ENCODE data around the gene NR2C2.
A peak's percentile ranks its signal among the peaks of the same experiment; 100 is the strongest.

NR2C2 gene

DNA sequence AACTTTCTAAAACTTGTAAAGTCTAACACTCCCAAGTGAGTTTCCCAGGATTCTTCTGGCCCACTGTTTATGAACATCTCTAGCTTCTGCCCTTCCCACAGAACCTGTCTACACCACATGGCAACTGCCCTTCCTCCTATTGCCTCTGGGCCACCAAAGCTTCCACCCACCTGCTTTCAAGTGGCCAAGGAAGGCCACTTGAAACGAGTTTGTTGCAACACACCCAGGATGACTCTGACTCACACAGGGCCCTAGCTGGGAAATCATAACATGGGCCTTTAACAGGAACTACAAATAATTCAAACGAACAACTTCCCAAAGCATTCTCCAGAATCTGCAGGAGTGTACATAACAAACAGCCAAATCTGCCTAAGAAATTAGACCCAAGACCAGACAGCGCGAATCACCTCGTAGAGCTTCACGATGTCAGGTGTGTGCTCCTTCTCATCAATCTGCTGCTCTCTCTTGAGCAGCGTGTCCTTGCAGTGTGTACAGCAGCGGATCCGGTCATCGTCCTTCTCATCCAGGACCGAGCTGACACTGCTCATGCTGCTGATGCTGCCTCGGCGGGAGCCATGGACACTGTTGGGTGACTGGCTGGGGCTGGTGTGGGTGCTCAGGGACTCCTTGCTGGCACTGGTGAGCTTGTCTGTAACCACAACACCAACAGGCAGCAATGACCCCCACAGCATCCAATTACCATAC, 134.7 kb downstream of the NR2C2 start:
- H3K4me3 ChIP-seq (ENCODE audit: low read length) = no peak overlapping the region

DNA sequence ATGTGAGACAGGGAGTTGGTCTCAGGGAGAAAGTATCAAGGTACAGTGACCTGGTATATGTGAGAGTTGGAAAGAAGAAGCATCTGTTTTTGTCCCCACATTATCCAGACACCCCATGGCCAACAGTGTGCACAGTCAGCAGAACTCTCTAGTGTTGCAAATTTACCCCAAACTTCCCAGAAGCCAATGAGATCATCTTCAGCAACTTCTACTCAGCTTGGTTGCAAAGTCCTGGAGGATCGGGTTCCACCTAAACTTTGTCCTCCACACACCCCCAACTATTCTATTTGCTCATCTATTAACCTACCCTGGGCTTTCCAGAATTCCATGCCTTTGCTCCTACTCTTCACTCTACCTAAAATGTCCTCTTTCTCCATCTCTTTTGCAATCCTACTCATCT, 135.9 kb downstream of the NR2C2 start:
- no peak for DNase-seq (ENCODE audit: low read depth, low spot score)

More for the DNA sequence above, 134.7 kb downstream of the NR2C2 start:
- DNase-seq (ENCODE audit: low read depth, low spot score) = no peak

DNA sequence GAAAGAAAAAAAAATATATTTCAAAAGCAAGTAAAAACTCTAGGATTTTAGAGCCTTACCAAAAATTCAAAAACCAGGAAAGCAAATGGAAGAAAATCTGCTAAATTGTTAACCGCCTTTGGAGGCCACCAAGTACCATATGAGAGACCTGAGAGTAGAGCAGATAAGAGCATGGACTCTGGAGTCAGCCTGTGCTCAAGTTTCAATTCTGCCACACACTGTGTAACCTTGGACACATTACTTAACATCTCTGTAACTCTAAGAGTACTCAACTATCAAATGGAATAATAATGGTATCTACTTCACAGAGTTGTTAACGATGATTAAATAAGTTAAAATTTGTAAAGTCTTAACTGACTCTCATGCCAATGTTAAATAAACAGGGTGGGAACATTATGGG, 138.9 kb downstream of the NR2C2 start:
- H3K4me3 ChIP-seq (ENCODE audit: low read length) = no peak overlapping the region
- DNase-seq (ENCODE audit: low read depth, low spot score) = no peak

More for the DNA sequence above, 135.9 kb downstream of the NR2C2 start:
- H3K4me3 ChIP-seq (ENCODE audit: low read length) = no peak overlapping the region

DNA sequence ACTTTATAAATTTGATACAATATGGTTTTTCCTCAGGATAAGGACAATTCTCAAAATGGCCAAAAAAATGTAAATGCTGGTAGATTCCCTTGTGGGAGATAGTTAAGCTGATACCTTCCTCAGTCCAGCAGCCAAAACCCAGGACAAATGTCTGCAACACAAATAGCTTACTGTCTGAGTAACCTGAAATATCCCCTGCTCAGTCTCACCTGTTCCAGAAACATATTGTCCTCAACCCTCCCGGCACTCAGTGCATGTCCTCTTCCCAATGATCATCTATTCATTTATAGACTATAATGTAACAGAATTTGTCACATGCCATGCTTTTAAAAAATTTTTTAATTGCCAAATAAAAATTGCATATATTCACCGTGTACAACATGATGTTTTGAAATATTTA, 139.3 kb downstream of the NR2C2 start:
- no peak overlapping the region for H3K4me3 ChIP-seq (ENCODE audit: low read length)
- DNase-seq (ENCODE audit: low read depth, low spot score) = no peak

DNA sequence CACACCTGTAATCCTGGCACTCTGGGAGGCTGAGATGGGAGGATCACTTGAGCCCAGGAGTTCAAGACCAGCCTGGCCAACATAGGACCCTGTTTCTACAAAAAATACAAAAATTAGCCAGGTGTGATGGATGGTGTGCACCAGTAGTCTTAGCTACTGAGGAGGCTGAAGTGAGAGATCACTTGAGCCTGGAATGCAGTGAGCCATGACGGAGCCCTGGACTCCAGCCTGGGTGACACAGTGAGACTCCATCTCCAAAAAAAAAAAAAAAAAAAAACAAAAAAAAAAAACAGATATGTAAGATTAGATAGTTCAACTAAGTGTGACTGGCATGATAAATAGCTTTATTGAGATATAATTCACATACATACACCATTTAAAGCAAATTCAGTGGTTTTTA, 141.8 kb downstream of the NR2C2 start:
- H3K4me3 ChIP-seq (ENCODE audit: low read length) = no peak overlapping the region
- DNase-seq (ENCODE audit: low read depth, low spot score) = no peak

DNA sequence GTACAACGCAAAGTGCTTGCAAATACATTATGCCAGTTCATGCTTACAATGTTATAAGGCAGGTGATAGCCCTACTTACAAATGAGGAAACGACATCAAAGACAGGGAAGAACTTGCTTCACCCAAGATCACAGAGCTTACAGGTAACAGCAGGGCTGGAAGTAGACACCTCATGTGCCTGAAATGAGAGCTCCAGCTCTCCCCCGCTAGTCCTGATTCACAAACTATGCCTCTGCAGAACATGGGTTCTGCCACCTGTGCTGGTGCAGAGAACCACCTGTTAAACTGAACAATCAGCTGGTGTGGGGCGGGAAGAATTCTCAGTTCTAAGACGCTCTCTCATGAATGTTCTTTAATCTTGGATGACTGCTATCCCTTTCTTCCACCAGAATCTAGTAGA, 144.2 kb downstream of the NR2C2 start:
- no peak for DNase-seq (ENCODE audit: low read depth, low spot score)
- no peak overlapping the region for H3K4me3 ChIP-seq (ENCODE audit: low read length)

DNA sequence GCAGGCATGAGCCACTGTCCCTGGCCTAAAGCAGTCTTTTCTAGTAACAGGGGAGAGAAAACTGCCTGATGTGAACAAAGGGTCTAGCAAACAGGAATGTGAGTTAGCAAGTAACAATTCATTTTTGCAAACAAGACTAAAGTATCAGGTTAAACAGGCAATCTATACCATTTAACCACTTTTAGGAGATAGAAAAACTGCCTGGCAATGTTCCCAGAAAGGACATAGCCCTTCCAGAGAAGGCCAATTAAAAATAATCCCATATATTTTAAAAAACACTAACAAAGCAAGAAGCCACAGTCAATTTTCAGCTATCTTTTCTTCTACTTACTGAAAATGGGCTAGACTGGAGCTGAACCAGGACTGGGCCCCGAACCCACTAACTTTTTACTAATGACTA, 145.3 kb downstream of the NR2C2 start:
- no peak for DNase-seq (ENCODE audit: low read depth, low spot score)
- no peak overlapping the region for H3K4me3 ChIP-seq (ENCODE audit: low read length)

DNA sequence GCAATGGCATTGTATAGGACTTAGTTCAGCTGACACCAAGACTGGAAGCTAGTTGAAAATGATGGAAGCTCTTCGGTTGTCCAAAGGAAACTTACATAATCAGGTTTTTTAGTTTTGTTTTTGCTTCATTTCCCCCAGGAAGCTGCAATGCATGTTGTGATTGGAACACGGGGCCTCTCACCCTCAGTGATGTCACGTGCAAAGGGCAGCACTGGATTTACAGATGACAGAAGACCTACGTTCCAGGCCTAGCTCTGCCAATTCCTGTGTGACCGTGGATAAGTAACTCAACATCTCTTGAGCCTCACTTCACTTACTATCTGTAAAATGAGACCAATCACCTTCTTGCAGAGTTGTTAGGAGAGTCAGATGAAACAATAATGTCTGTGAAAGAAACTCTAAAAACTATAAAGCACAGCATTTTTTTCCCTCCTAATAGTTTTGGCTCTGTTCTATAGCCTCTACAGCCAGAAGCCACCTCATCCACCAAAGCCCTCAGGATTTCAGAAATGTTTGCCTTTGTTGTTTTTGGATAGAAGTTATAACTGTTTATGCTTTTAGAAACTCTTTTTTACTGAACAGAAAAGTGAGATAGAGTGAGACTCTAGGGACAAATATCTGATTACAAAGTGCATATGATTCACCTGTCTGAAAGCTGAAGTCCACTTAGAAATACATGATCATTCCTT, 146.9 kb downstream of the NR2C2 start:
- no peak overlapping the region for H3K4me3 ChIP-seq (ENCODE audit: low read length)
- no peak for DNase-seq (ENCODE audit: low read depth, low spot score)

DNA sequence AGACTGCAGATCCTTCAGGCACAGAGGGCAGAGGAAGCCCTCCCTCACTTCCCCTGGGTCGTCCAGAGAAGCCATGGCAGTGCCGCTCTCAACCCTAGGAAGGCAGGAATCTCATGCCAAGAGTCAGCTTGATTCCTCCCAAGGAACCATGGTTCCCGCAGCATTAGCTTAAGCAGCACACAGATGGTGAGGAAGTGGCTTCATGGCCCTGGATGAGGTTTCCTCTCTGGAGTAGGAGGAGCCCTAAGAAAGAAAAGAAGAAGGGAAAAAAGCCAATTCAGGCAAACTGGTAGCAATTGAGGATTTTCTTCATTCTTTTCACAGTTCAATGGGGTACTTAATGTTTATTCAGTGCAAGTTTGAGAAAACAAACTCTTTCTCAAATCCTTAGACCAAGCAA, 148.7 kb downstream of the NR2C2 start:
- no peak overlapping the region for H3K4me3 ChIP-seq (ENCODE audit: low read length)
- DNase-seq (ENCODE audit: low read depth, low spot score) = no peak

DNA sequence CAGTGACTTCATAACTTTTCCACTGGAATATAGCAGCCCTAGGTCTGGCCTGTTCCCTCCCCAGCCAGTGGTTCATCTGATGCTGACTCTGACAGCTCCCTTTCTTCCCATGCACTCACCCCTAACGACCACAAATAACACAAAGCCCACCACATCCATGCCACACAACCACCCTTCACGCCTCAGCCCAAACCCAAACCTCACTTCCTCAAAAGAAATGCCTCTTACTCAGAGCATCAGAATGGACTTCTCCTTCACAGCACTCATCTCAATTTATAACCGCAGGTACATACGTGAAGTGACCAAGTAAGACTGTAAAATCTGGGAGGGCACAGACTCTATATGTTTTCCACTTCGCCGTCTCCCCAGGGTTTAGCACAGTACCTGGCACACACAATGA, 150.5 kb downstream of the NR2C2 start:
- peak overlapping the region; percentile 58 for H3K4me3 ChIP-seq (ENCODE audit: low read length)
- DNase-seq (ENCODE audit: low read depth, low spot score) = peak; percentile 63
